Nephron progenitor cell (in vitro differentiated cells): ENCODE measurements around the gene SNAPC5.
"Not testable (repeated sequence)": the region's sequence is repeated elsewhere in the genome, so short reads cannot be mapped to it uniquely, and the experiment has no call there.

ENCODE experiments used
- DNase-seq: peaks from one replicate; pipeline ENCODE4 v3.0.0; 2021
- H3K27ac Mint-ChIP-seq: 2 replicates; pipeline ENCODE4 v1.8.0; 2021; ENCODE audit warnings: mild to moderate bottlenecking, moderate library complexity, mixed read lengths
- H3K27me3 Mint-ChIP-seq: 2 replicates; pipeline ENCODE4 v1.8.0; 2021; ENCODE audit warnings: mild to moderate bottlenecking, low read depth, mixed read lengths; ENCODE audit not compliant: poor library complexity
- H3K36me3 Mint-ChIP-seq: 2 replicates; pipeline ENCODE4 v1.8.0; 2021; ENCODE audit warnings: low read depth, mixed read lengths
- H3K4me1 Mint-ChIP-seq: 2 replicates; pipeline ENCODE4 v1.8.0; 2021; ENCODE audit warnings: mixed read lengths
- H3K4me3 Mint-ChIP-seq: 2 replicates; pipeline ENCODE4 v1.8.0; 2021; ENCODE audit warnings: mild to moderate bottlenecking, moderate library complexity, mixed read lengths
- H3K9me3 Mint-ChIP-seq: 2 replicates; pipeline ENCODE4 v1.8.0; 2021; ENCODE audit warnings: mild to moderate bottlenecking, moderate library complexity, mixed read lengths
- TF ChIP-seq, protein P1 (sequence below): fragments of 200-600 bp; sonication (generic); IDR thresholded peaks from 2 replicates; pipeline ENCODE4 v1.5.0; 2021; ENCODE audit warnings: antibody characterized with exemption

SNAPC5 gene

DNA sequence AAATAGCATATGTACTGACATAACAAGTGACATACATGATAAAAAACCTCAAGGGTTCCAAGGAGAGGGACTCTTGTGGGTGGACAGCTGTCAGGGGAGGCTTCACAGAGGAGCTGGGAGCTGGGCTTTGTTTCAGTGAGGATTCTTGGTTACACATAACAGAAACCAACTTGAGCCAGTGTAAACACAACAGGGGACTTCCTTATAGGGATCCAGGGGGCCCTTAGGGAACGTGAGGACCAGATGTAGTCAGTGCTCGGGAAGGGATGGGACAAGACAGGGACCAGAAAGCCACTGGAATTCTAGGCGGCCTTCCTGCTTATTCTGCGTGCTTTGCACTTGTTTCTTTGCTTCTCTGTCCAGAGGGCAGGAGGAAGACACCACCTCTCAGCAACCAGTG is 34.9 kb downstream of the SNAPC5 start:
- no peak overlapping the region for H3K4me3 Mint-ChIP-seq
- peaks cover 33% of the 10 kb centered on the region for H3K9me3 Mint-ChIP-seq
- peak overlapping the region; percentile 88 for H3K27ac Mint-ChIP-seq
- peaks cover 61% of the 10 kb centered on the region for H3K36me3 Mint-ChIP-seq
- H3K27me3 Mint-ChIP-seq: no peaks in the 10 kb centered on the region
- peaks cover 28% of the 10 kb centered on the region for H3K4me1 Mint-ChIP-seq
- no peak for DNase-seq
- TF ChIP-seq, protein P1, sequence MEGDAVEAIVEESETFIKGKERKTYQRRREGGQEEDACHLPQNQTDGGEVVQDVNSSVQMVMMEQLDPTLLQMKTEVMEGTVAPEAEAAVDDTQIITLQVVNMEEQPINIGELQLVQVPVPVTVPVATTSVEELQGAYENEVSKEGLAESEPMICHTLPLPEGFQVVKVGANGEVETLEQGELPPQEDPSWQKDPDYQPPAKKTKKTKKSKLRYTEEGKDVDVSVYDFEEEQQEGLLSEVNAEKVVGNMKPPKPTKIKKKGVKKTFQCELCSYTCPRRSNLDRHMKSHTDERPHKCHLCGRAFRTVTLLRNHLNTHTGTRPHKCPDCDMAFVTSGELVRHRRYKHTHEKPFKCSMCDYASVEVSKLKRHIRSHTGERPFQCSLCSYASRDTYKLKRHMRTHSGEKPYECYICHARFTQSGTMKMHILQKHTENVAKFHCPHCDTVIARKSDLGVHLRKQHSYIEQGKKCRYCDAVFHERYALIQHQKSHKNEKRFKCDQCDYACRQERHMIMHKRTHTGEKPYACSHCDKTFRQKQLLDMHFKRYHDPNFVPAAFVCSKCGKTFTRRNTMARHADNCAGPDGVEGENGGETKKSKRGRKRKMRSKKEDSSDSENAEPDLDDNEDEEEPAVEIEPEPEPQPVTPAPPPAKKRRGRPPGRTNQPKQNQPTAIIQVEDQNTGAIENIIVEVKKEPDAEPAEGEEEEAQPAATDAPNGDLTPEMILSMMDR: no peak

DNA sequence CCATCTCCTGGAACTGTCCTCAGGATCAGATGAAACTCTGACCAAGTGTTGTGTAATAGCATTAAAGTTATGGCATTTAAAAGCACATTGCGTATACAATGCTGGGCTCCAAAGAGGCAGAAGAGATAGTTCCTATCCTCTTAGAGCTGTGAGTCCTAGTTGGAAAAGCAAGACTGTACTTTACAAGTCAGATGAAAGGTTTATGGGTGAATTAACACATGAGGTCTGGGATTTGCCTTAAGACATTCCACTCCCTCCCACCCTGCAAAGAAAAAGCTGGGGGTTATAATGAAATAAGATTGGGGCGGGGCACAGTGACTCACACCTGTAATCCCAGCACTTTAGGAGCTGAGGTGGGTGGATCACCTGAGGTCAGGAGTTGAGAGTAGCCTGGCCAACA is 35.6 kb downstream of the SNAPC5 start:
- H3K36me3 Mint-ChIP-seq: peaks cover 54% of the 10 kb centered on the region
- H3K4me1 Mint-ChIP-seq: peaks cover 28% of the 10 kb centered on the region
- H3K4me3 Mint-ChIP-seq: no peak overlapping the region
- TF ChIP-seq, protein P1: no peak
- no peaks in the 10 kb centered on the region for H3K27me3 Mint-ChIP-seq
- peaks cover 30% of the 10 kb centered on the region for H3K9me3 Mint-ChIP-seq
- H3K27ac Mint-ChIP-seq: peak overlapping the region; percentile 88
- no peak for DNase-seq

- H3K4me3 Mint-ChIP-seq, H3K27me3 Mint-ChIP-seq, H3K27ac Mint-ChIP-seq, DNase-seq: not testable (repeated sequence)
- Mint-ChIP-seq H3K4me1 (peaks cover 28% of the 10 kb centered on the region), H3K9me3 (peaks cover 24% of the 10 kb centered on the region), H3K36me3 (peaks cover 48% of the 10 kb centered on the region)
Observed at GRCh38 chr15:66461294-66461693, 36.3 kb downstream of the SNAPC5 start.

- DNase-seq: no peak
- Mint-ChIP-seq H3K36me3 (peaks cover 35% of the 10 kb centered on the region), H3K9me3 (peaks cover 11% of the 10 kb centered on the region), H3K4me1 (peaks cover 28% of the 10 kb centered on the region), H3K27ac (no peak overlapping the region), H3K4me3 (no peak overlapping the region), H3K27me3 (no peaks in the 10 kb centered on the region)
- TF ChIP-seq, protein P1: no peak
Observed at GRCh38 chr15:66459818-66460615, 37.5 kb downstream of the SNAPC5 start.

DNA sequence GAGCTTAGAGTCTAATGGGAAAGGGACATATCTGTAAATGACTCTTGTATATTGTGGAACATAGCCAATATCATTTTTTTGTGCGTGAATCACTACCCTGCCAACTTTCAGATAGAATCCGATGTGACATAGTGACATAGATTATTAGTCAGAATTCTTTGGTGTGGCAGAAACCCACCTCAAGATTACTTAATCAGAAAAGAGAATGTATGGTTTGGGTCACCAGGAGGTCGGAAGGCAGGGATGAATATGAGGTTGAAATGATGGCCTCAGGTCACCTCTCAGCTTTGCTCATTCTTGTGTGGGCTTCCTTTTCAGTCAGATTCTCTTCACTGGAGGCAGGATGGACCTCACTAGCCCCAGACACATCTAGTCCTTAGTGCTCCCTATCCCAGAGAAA is 41.4 kb downstream of the SNAPC5 start:
- Mint-ChIP-seq H3K9me3 (no peaks in the 10 kb centered on the region), H3K36me3 (peaks cover 26% of the 10 kb centered on the region), H3K27ac (no peak overlapping the region), H3K4me1 (peaks cover 13% of the 10 kb centered on the region), H3K27me3 (no peaks in the 10 kb centered on the region), H3K4me3 (no peak overlapping the region)
- no peak for DNase-seq
- TF ChIP-seq, protein P1: no peak

- Mint-ChIP-seq H3K4me1 (peaks cover 6% of the 10 kb centered on the region), H3K27ac (no peak overlapping the region), H3K4me3 (no peak overlapping the region), H3K27me3 (no peaks in the 10 kb centered on the region), H3K36me3 (peaks cover 27% of the 10 kb centered on the region), H3K9me3 (peaks cover 6% of the 10 kb centered on the region)
- TF ChIP-seq, protein P1: no peak
- DNase-seq: no peak
Observed at GRCh38 chr15:66454143-66454542, 43.4 kb downstream of the SNAPC5 start.
